AG10803 (cell line): Measurements from ENCODE around the gene LCNL1.

ENCODE experiments used
- DNase-seq: peaks from one replicate; pipeline ENCODE4 v3.0.0; 2010; ENCODE audit warnings: low read depth
- H3K4me3 ChIP-seq: 2 replicates; pipeline ENCODE4 v1.5.1; 2011; ENCODE audit warnings: mild to moderate bottlenecking, low read length, control low read depth
- CTCF ChIP-seq: conservative IDR thresholded peaks from 2 replicates; pipeline ENCODE4 v1.5.1; 2011; ENCODE audit warnings: mild to moderate bottlenecking, low read length, control low read depth, inconsistent platforms

The LCNL1 gene

GRCh38 chr9:136991993-136992818 lies 9.4 kb downstream of the LCNL1 start, which contains the start of gene PAXX:
Gene PAXX, plus strand, starts transcription at chr9:136992422. Its CDS starts 22 bp downstream, at chr9:136992444.
- TF ChIP-seq CTCF, result no peak
- DNase-seq, result peak; percentile 87
- H3K4me3 ChIP-seq, result peak within 1 kb of the TSS; percentile 74

GRCh38 chr9:136992819-136993369 lies 10.1 kb downstream of the LCNL1 start:
- H3K4me3 ChIP-seq, result peak overlapping the region; percentile 74
- no peak for DNase-seq
- no peak for TF ChIP-seq CTCF

GRCh38 chr9:136994180-136994887 lies 11.5 kb downstream of the LCNL1 start:
- no peak for TF ChIP-seq CTCF
- no peak for DNase-seq
- H3K4me3 ChIP-seq, result no peak overlapping the region

- DNase-seq, result no peak
- no peak for TF ChIP-seq CTCF
- H3K4me3 ChIP-seq, result no peak overlapping the region
Observed at GRCh38 chr9:136994888-136995230, 12.1 kb downstream of the LCNL1 start.

DNA sequence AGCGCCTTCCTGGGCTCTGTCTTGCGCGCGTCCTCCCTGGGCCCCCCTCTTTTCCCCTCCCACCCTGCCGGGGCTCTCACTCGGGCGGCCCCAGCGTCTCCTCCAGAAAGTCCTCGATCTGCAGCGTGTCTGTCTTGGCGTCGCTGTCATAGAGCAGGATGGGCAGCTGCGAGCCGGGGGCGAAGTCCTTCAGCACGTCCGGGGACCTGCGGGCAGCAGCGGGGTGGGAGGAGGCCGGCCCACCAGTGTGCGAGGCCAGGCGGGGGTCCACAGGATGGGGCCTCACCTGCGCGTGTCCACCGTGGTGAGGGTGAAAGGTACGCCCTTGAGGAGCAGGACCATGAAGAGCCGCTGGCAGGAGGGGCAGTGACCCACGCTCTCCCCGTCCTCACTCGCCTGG lies 12.6 kb downstream of the LCNL1 start:
- no peak overlapping the region for H3K4me3 ChIP-seq
- DNase-seq, result no peak
- no peak for TF ChIP-seq CTCF

GRCh38 chr9:136995772-136996311 lies 13.0 kb downstream of the LCNL1 start:
- peak; percentile 36 for DNase-seq
- TF ChIP-seq CTCF, result no peak
- H3K4me3 ChIP-seq, result peak overlapping the region; percentile 24; the same call in 1 of the 2 replicates
